ENCODE measurements around the gene SIPA1L3.

SIPA1L3 gene

DNA sequence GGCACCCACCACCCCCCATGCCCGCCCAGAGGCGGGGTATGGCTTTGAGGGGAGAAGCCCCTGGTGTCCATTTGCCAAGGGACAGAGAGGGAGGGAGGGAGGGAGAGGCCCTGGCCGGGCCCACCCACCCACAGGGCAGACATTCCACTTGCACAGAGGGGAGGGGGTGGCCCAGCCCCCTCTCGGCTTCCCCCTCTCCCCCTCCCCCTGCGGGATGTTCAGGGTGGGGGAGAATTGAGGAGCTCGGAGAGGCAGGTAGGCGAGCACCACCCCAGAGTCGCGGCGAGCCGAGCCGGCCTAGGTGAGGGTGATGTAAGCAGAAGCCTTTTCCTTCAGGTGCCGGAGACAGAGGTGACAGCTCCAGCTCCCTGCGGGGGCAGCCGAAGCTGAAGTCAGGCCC is 304.8 kb downstream of the SIPA1L3 start:
- DNase-seq (ENCODE audit: extremely low read depth, low read depth), result no peak
- TF ChIP-seq, protein P1, sequence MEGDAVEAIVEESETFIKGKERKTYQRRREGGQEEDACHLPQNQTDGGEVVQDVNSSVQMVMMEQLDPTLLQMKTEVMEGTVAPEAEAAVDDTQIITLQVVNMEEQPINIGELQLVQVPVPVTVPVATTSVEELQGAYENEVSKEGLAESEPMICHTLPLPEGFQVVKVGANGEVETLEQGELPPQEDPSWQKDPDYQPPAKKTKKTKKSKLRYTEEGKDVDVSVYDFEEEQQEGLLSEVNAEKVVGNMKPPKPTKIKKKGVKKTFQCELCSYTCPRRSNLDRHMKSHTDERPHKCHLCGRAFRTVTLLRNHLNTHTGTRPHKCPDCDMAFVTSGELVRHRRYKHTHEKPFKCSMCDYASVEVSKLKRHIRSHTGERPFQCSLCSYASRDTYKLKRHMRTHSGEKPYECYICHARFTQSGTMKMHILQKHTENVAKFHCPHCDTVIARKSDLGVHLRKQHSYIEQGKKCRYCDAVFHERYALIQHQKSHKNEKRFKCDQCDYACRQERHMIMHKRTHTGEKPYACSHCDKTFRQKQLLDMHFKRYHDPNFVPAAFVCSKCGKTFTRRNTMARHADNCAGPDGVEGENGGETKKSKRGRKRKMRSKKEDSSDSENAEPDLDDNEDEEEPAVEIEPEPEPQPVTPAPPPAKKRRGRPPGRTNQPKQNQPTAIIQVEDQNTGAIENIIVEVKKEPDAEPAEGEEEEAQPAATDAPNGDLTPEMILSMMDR (IDR thresholded peaks at IDR 0.05; ENCODE audit: low read depth, low read length, missing control alignments), result no peak

DNA sequence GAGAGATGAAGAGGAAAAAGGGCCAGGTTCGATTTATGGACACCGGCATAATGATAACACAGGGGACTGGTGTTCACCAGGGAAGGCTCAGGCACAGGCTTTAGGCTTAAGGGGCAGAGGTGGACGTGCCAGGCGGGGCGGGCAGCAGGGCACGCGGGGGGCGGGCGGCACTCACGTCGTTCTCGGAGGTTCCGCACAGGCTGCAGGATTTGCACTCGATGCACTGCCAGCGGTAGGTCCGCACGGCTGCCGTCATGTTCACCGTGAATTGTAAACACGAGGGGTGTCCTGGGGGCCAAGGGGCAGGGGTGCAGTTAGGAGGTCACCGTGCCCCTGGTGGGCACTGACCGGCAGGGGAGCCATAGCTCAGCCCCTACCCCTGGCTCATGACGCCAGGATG is 306.5 kb downstream of the SIPA1L3 start:
- no peak overlapping the region for H3K4me3 ChIP-seq (replicated peaks; ENCODE audit: low read depth, low read length)
- TF ChIP-seq, protein P1 (IDR thresholded peaks at IDR 0.05; ENCODE audit: low read depth, low read length, missing control alignments), result no peak
- DNase-seq (ENCODE audit: extremely low read depth, low read depth), result no peak

More for the DNA sequence above, 304.8 kb downstream of the SIPA1L3 start:
- H3K4me3 ChIP-seq (replicated peaks; ENCODE audit: low read depth, low read length), result no peak overlapping the region

DNA sequence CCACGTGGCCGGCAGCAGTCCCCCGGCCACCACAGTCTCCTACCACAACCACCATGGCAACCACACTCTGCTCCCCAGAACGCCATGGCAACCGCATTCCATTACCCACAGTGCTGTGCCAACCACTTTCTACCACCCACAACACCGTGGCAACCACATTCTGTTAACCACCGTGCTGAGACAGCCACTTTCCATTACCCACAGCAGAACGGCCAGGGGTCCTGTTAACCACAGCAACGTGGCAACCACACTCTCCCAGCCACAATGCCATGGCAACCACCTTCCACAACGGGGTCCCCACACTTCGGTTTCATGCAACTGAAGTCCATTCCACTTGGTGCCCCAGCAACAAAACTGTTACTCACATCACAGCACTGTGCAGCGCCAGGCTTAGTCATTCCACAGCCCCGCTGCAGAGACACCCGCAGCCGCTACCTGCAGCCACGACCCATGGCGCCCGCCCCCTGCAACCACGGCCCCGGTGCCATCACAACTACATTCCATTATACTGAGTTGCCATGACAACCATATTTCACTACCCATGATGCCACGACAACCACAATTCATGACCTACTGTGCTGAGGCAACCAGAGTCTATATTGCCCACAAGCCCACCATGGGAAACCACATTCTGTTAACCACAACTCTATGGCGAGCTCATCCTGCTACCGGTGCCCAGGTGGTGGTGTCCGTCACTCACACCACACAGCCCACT is 307.1 kb downstream of the SIPA1L3 start:
- H3K4me3 ChIP-seq (replicated peaks; ENCODE audit: low read depth, low read length), result no peak overlapping the region
- TF ChIP-seq, protein P1 (IDR thresholded peaks at IDR 0.05; ENCODE audit: low read depth, low read length, missing control alignments), result no peak
- peak; percentile 21 for DNase-seq (ENCODE audit: extremely low read depth, low read depth)

DNA sequence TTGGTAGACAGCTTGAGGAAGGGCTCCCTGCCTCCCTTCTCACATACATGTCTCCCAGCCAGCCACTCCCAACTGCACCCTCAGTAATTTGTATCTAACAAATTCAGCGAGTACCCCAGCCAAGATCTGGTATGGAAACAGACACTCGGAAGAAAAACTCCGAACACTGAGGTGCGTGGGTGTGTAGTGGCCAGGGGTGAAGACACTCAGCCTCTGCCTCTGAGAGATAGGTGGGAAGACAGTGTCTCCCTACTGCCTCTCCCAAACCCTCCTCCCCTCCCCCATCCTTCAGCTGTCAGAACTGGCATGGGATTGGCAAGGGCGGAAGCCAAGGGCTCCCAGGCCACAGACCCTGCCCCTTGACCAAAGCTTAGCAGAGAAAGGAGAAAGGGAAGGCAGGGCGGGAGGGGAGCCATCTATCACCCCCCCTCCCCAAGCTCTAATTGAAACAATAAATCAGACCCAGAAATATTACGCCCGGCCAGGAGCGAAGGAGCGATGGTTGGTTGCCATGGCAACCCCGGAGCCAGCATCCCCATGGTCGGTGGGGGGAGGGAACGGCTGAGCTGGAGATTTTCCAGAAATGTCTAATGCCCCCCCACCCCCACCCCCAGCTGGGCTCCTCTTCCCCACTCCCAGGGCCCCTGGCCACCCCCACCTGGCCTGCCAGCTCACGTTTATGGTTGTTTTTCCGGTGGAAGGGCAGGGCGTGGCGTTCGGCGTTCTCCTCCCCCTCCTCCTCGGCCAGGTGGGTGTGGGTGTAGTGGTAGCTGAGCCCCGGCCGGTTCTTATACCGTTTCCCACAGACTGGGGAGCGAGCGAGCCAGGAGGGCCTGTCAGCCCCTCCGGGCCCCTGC is 310.0 kb downstream of the SIPA1L3 start:
- DNase-seq (ENCODE audit: extremely low read depth, low read depth), result no peak
- H3K4me3 ChIP-seq (replicated peaks; ENCODE audit: low read depth, low read length), result no peak overlapping the region
- TF ChIP-seq, protein P1 (IDR thresholded peaks at IDR 0.05; ENCODE audit: low read depth, low read length, missing control alignments), result no peak

DNA sequence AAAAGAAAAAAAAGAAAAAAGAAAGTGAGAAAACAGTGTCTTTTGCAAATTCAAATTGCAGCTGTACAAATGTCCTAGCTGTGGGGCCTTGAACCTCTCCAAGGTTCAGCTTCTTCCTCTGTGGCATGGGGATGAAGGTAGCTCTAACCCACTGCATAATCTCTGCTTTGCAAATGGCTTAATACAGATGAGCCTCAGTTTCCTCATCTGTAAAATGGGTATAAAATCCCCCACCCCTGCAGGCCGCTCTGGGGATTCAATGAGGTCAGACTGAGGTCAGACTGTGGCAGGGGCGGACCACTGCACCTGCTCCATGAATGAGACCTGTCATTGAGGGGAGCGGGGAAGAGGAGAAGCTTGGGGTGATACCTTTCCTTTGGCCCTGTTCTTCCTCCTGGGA is 311.2 kb downstream of the SIPA1L3 start:
- no peak for DNase-seq (ENCODE audit: extremely low read depth, low read depth)
- H3K4me3 ChIP-seq (replicated peaks; ENCODE audit: low read depth, low read length), result no peak overlapping the region
- TF ChIP-seq, protein P1 (IDR thresholded peaks at IDR 0.05; ENCODE audit: low read depth, low read length, missing control alignments), result no peak

DNA sequence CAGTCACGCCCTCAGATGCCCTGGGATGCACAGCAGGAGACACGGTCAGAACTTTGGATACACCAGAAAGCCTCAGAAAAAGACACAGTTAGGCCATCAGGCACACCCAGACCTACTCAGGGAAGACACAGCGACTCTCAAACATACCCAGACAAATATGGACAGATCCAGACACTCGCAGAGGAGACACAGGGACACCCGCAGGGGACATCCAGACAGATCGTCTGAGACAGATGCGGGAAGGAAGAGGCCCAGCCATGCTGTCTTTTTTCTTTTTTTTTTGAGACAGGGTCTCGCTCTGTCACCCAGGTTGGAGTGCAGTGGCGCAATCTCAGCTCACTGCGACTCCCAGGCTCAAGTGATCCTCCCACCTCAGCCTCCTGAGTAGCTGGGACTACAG is 312.2 kb downstream of the SIPA1L3 start:
- TF ChIP-seq, protein P1 (IDR thresholded peaks at IDR 0.05; ENCODE audit: low read depth, low read length, missing control alignments), result no peak
- no peak for DNase-seq (ENCODE audit: extremely low read depth, low read depth)
- H3K4me3 ChIP-seq (replicated peaks; ENCODE audit: low read depth, low read length), result no peak overlapping the region

Measured in HFF-Myc (cell line).